ENCODE results near the gene SNRNP40. TPM values are rescaled to one million over a fixed set of nuclear protein-coding genes. Genes with fewer than 3 reads are reported as not detected.

Gene SNRNP40
- total RNA-seq, 3 donors from 2014 or later (not counting 1 experiment from before 2014, with no cell fraction given) = 57.9 to 71.2 (median 60.3) TPM

- Histone ChIP-seq H3K4me1 (ENCODE audit: control insufficient read depth, insufficient read depth, low read length) (no peaks in the 10 kb centered on the region), H3K27me3 (ENCODE audit: control insufficient read depth, insufficient read depth, low read length) (no peaks in the 10 kb centered on the region), H3K27ac (ENCODE audit: low read length) (no peak overlapping the region), H3K4me3 (ENCODE audit: low read length) (no peak overlapping the region), H3K36me3 (ENCODE audit: control insufficient read depth, insufficient read depth, low read length) (peaks cover 43% of the 10 kb centered on the region), H3K9me3 (ENCODE audit: control insufficient read depth, insufficient read depth, low read length) (no peaks in the 10 kb centered on the region)
- no peak for TF ChIP-seq CTCF (IDR thresholded peaks at IDR 0.05)
- H3K4me3 Mint-ChIP-seq = no peak overlapping the region
- intact Hi-C loops (cut with micrococcal nuclease) = no loop called here
- no peaks in the 10 kb centered on the region for H3K9me3 Mint-ChIP-seq
- WGBS (ENCODE audit: insufficient coverage) = 89% methylated on average over 1 of the region's 1 CpG
- peak overlapping the region in 1 of 2 donors; percentile 22 for H3K27ac Mint-ChIP-seq
- no peaks in the 10 kb centered on the region for H3K27me3 Mint-ChIP-seq (ENCODE audit: low read depth in 2 of 2)
- H3K36me3 Mint-ChIP-seq = peaks cover 6% of the 10 kb centered on the region
- H3K4me1 Mint-ChIP-seq = no peaks in the 10 kb centered on the region
- ATAC-seq (no peak), DNase-seq (no peak)
These were observed 38.0 kb downstream of the SNRNP40 start for GRCh38 chr1:31258581-31258980.

DNA sequence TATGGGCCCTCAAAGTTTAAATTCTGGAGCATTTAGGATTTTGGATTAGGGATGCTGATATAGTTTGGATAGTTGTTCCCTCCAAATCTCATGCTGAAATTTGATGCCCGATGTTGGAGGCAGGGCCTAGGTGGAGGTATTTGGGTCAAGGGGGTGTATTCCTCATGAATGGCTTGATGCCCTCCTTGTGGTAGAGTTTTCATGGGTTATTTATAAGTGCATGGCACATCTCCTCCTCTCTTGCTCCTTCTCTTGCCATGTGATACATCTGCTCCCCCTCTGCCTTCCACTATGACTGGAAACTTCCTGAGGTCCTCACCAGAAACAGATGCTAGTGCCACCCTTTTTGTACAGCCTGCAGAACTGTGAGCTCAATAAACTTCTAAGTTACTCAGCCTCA lies 39.4 kb downstream of the SNRNP40 start:
- Histone ChIP-seq H3K27me3 (ENCODE audit: control insufficient read depth, insufficient read depth, low read length) (no peaks in the 10 kb centered on the region), H3K27ac (ENCODE audit: low read length) (no peak overlapping the region), H3K4me1 (ENCODE audit: control insufficient read depth, insufficient read depth, low read length) (no peaks in the 10 kb centered on the region), H3K36me3 (ENCODE audit: control insufficient read depth, insufficient read depth, low read length) (peaks cover 39% of the 10 kb centered on the region), H3K4me3 (ENCODE audit: low read length) (no peak overlapping the region), H3K9me3 (ENCODE audit: control insufficient read depth, insufficient read depth, low read length) (no peaks in the 10 kb centered on the region)
- Mint-ChIP-seq H3K36me3 (peaks cover 6% of the 10 kb centered on the region), H3K27me3 (ENCODE audit: low read depth in 2 of 2) (no peaks in the 10 kb centered on the region), H3K27ac (no peak overlapping the region), H3K4me3 (no peak overlapping the region), H3K9me3 (no peaks in the 10 kb centered on the region), H3K4me1 (no peaks in the 10 kb centered on the region)
- WGBS (ENCODE audit: insufficient coverage) = 87% methylated on average over 1 of the region's 1 CpG
- no peak for ATAC-seq
- no peak for DNase-seq
- intact Hi-C loops (cut with micrococcal nuclease) = no loop called here
- TF ChIP-seq CTCF (IDR thresholded peaks at IDR 0.05) = no peak

DNA sequence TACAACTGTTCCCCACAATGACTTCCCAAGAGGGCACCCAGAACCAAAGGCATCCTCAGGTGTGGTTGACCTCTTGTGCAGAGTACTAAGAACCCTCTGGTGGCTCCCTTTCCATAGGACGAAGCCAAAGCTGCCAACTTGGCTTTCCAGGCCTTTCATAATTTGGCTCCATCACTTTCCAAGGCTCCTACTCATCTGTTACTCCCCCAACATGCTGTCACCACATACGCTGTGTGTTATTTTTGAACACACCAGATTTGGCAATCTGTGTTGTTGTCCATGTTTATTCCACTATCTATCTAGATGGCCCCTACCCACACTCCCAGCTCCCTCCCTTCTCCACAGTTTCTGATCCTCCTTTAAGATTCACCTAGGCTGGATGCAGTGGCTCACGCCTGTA lies 46.7 kb downstream of the SNRNP40 start:
- 86% methylated on average over 3 of the region's 3 CpGs for WGBS (ENCODE audit: insufficient coverage)
- no peaks in the 10 kb centered on the region for H3K9me3 ChIP-seq (ENCODE audit: control insufficient read depth, insufficient read depth, low read length)
- intact Hi-C loops (cut with micrococcal nuclease) = no loop called here
- no peaks in the 10 kb centered on the region for H3K27me3 ChIP-seq (ENCODE audit: control insufficient read depth, insufficient read depth, low read length)
- no peak for TF ChIP-seq CTCF (IDR thresholded peaks at IDR 0.05)
- Mint-ChIP-seq H3K4me3 (no peak overlapping the region), H3K9me3 (no peaks in the 10 kb centered on the region), H3K36me3 (no peaks in the 10 kb centered on the region), H3K27ac (no peak overlapping the region), H3K4me1 (no peaks in the 10 kb centered on the region), H3K27me3 (ENCODE audit: low read depth in 2 of 2) (no peaks in the 10 kb centered on the region)
- no peaks in the 10 kb centered on the region for H3K36me3 ChIP-seq (ENCODE audit: control insufficient read depth, insufficient read depth, low read length)
- ATAC-seq = no peak
- H3K4me3 ChIP-seq (ENCODE audit: low read length) = no peak overlapping the region
- no peak overlapping the region for H3K27ac ChIP-seq (ENCODE audit: low read length)
- H3K4me1 ChIP-seq (ENCODE audit: control insufficient read depth, insufficient read depth, low read length) = no peaks in the 10 kb centered on the region
- DNase-seq = no peak

DNA sequence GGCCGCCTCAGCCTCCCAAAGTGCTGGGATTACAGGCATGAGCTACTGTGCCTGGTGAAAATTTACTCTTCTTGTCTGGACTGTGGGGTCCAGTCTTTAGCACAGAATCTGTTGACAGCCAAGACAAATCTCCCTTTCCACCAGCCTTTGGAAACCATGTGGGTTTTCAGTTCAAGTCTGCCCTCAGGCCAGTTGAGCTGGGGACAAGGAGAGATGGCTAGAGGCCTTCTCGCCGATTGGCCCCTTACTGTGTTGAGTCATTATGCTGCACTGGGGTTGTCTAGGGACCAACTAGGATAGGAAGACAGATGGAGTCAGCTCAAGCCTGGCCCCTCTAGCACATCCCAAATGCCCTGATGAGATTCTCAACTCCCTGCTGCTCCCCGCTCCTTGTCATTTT lies 48.3 kb downstream of the SNRNP40 start:
- no peaks in the 10 kb centered on the region for H3K4me1 Mint-ChIP-seq
- 98% methylated on average over 4 of the region's 4 CpGs for WGBS (ENCODE audit: insufficient coverage)
- H3K36me3 ChIP-seq (ENCODE audit: control insufficient read depth, insufficient read depth, low read length) = no peaks in the 10 kb centered on the region
- H3K4me3 ChIP-seq (ENCODE audit: low read length) = no peak overlapping the region
- no peak for TF ChIP-seq CTCF (IDR thresholded peaks at IDR 0.05)
- H3K36me3 Mint-ChIP-seq = no peaks in the 10 kb centered on the region
- no peak for DNase-seq
- H3K27me3 ChIP-seq (ENCODE audit: control insufficient read depth, insufficient read depth, low read length) = no peaks in the 10 kb centered on the region
- no peaks in the 10 kb centered on the region for H3K9me3 Mint-ChIP-seq
- ATAC-seq = no peak
- intact Hi-C loops (cut with micrococcal nuclease) = no loop called here
- peaks cover 0 to 7% of the 10 kb centered on the region in 2 donors for H3K27me3 Mint-ChIP-seq (ENCODE audit: low read depth in 2 of 2)
- no peaks in the 10 kb centered on the region for H3K9me3 ChIP-seq (ENCODE audit: control insufficient read depth, insufficient read depth, low read length)
- H3K4me1 ChIP-seq (ENCODE audit: control insufficient read depth, insufficient read depth, low read length) = no peaks in the 10 kb centered on the region
- H3K27ac Mint-ChIP-seq = no peak overlapping the region
- H3K4me3 Mint-ChIP-seq = no peak overlapping the region
- H3K27ac ChIP-seq (ENCODE audit: low read length) = no peak overlapping the region
